T-cell (primary cell): Measurements from ENCODE around the gene APOBEC2. TPM values are rescaled to one million over a fixed set of nuclear protein-coding genes. Genes with fewer than 3 reads are reported as not detected.

ENCODE experiments used
- ATAC-seq, 4 experiments: fragments of 200-7000 bp in 3 of 4; fragments of 150-1000 bp in 1 of 4; cut with Tn5 transposase; replicated peaks in 1 of 4; 1 replicate in 3 of 4; 2 replicates in 1 of 4; pipeline ENCODE4 v1.10.0; 2021; ENCODE audit warnings: moderate library complexity in 3 of 4, mild to moderate bottlenecking in 2 of 4, moderate number of reproducible peaks in 1 of 4
- CTCF ChIA-PET, 2 donors: fragments of 300-600 bp; sonication (Branson Sonifier 250); formaldehyde crosslinking; loops; one replicate each; lab custom pipeline; 2022; ENCODE audit warnings: antibody characterized with exemption in 2 of 2; lab: Charles Lee
- POLR2A ChIA-PET, 2 donors: fragments of 300-600 bp; sonication (Branson Sonifier 250); formaldehyde crosslinking; loops; one replicate each; lab custom pipeline; 2022; ENCODE audit warnings: antibody characterized with exemption in 2 of 2; lab: Charles Lee
- DNase-seq, 35 experiments: peaks; one replicate each; pipeline versions ENCODE4 v3.0.0 to v3.0.0-alpha.2; 2013 to 2023
- H3K27ac ChIP-seq: one replicate; pipeline ENCODE4 v1.5.1; 2013; ENCODE audit warnings: low read length
- H3K27me3 ChIP-seq, 2 experiments: replicated peaks in 1 of 2; 1 replicate in 1 of 2; 2 replicates in 1 of 2; pipeline versions ENCODE4 v1.6.1 to v1.7.0; 2013; ENCODE audit warnings: low read length in 1 of 2, mixed read lengths in 1 of 2; ENCODE audit not compliant: control insufficient read depth in 2 of 2, insufficient read depth in 2 of 2; ENCODE audit errors: extremely low read depth in 1 of 2
- H3K36me3 ChIP-seq, 2 donors: 1 replicate in 1 of 2; 2 replicates in 1 of 2; pipeline versions ENCODE4 v1.6.1 to v1.7.0; 2013; ENCODE audit warnings: low read length in 1 of 2; ENCODE audit not compliant: control insufficient read depth in 2 of 2, insufficient read depth in 1 of 2; ENCODE audit errors: extremely low read depth in 1 of 2
- H3K4me1 ChIP-seq, 2 experiments: 1 replicate in 1 of 2; 2 replicates in 1 of 2; pipeline versions ENCODE4 v1.6.1 to v1.7.0; 2013; ENCODE audit warnings: low read length in 2 of 2, mixed read lengths in 1 of 2; ENCODE audit not compliant: insufficient read depth in 2 of 2, control insufficient read depth in 1 of 2; ENCODE audit errors: extremely low read depth in 1 of 2
- H3K4me3 ChIP-seq, 2 donors: 1 replicate in 1 of 2; 2 replicates in 1 of 2; pipeline versions ENCODE4 v1.5.1 to v1.7.0; 2013; ENCODE audit warnings: mild to moderate bottlenecking in 2 of 2, low read length in 1 of 2, moderate library complexity in 1 of 2; ENCODE audit not compliant: control insufficient read depth in 1 of 2; ENCODE audit errors: extremely low read depth in 1 of 2
- H3K9me3 ChIP-seq: 2 replicates; pipeline ENCODE4 v1.7.0; 2013
- H3K27ac Mint-ChIP-seq, 2 donors: one replicate each; pipeline ENCODE4 v1.8.0; 2020 to 2021; ENCODE audit warnings: mild to moderate bottlenecking in 2 of 2, mixed read lengths in 2 of 2
- H3K27me3 Mint-ChIP-seq, 2 donors: one replicate each; pipeline ENCODE4 v1.8.0; 2021 to 2022; ENCODE audit warnings: mixed read lengths in 2 of 2
- H3K36me3 Mint-ChIP-seq: one replicate; pipeline ENCODE4 v1.8.0; 2021; ENCODE audit warnings: mixed read lengths
- H3K4me1 Mint-ChIP-seq, 3 donors: one replicate each; pipeline ENCODE4 v1.8.0; 2020 to 2022; ENCODE audit warnings: mixed read lengths in 3 of 3, mild to moderate bottlenecking in 1 of 3
- H3K4me3 Mint-ChIP-seq, 3 donors: one replicate each; pipeline ENCODE4 v1.8.0; 2020 to 2022; ENCODE audit warnings: mild to moderate bottlenecking in 3 of 3, mixed read lengths in 3 of 3, moderate library complexity in 3 of 3
- H3K9me3 Mint-ChIP-seq, 3 donors: one replicate each; pipeline ENCODE4 v1.8.0; 2020 to 2022; ENCODE audit warnings: mixed read lengths in 3 of 3
- WGBS: methylation state at CpG from one replicate; pipeline ENCODE4 v1.1.5; 2013; ENCODE audit warnings: missing lambda C conversion rate; ENCODE audit not compliant: insufficient coverage; 5-methylcytosine and 5-hydroxymethylcytosine counted together
- total RNA-seq, 35 experiments: library from RNA in 6 of 35; stranded (reverse) in 6 of 35; fragments of 120-200 nt in 1 of 35; gene quantifications; one replicate each; pipeline versions ENCODE4 v1.2.1 to v1.2.4 and lab custom pipeline; 2013 to 2026

Gene APOBEC2
- total RNA-seq, 5 donors from 2014 or later (not counting 1 experiment from before 2014, with no cell fraction given): not detected

DNA sequence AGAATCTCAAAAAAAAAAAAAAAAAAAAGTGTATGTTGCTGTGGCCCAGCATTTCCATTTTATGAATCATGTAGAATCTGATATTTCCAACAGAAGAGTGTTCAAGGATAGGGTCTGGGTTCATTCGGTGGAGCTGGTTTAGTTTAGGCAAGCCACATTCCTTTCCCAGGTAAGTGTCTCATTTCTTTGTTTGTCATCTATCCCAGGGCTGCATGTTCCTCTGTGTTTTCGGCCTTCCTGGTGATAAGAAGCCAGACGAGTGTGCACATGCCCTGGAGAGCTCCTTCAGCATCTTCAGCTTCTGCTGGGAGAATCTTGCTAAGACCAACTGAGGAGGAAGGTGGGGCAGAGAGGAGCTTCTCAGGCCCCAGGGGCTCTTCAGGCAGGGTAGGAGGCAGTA is 58.0 kb downstream of the APOBEC2 start:
- no peaks in the 10 kb centered on the region for H3K9me3 ChIP-seq
- Mint-ChIP-seq H3K36me3 (peaks cover 27% of the 10 kb centered on the region), H3K4me1 (no peaks in the 10 kb centered on the region), H3K9me3 (no peaks in the 10 kb centered on the region), H3K27ac (no peak overlapping the region), H3K4me3 (no peak overlapping the region), H3K27me3 (no peaks in the 10 kb centered on the region)
- WGBS: 82% methylated on average over 2 of the region's 3 CpGs
- H3K4me1 ChIP-seq: no peaks in the 10 kb centered on the region
- DNase-seq (no peak), ATAC-seq (no peak)
- H3K4me3 ChIP-seq: no peak overlapping the region
- H3K27me3 ChIP-seq: no peaks in the 10 kb centered on the region
- H3K27ac ChIP-seq: no peak overlapping the region
- ChIA-PET CTCF (interaction anchor here in 1 of 2 donors (0.6 kb wide), 1 partner anchor 1422 kb away, joined by 3 read pairs; no protein-coding TSS in a partner anchor), POLR2A (no interaction called here)
- H3K36me3 ChIP-seq: no peaks in the 10 kb centered on the region

Other genes starting within 250 kb of the APOBEC2 start
- gene UNC5CL, start 14.0 kb upstream of the APOBEC2 start, total RNA-seq: 1 to 10 TPM; 4.3 to 7.3 (median 5.5) TPM
- not detected for gene TSPO2, start 10.7 kb upstream of the APOBEC2 start, total RNA-seq
- 10 to 100 TPM; 33.1 to 43.2 (median 39.4) TPM for gene OARD1, start 19.2 kb downstream of the APOBEC2 start, total RNA-seq
- gene NFYA, start 19.8 kb downstream of the APOBEC2 start, total RNA-seq: 10 to 100 TPM; 36.2 to 47.0 (median 42.2) TPM
- 1 to 10 TPM in 1 of 5 donors, not detected in 4; 1.5 TPM for gene TREML1, start 101.1 kb downstream of the APOBEC2 start, total RNA-seq
- gene TREM2, start 109.9 kb downstream of the APOBEC2 start, total RNA-seq: under 1 TPM in 2 of 5 donors, not detected in 3; 0.23 to 0.25 TPM
- 1 to 10 TPM; 1.2 to 5.8 (median 3.7) TPM for gene TREML2, start 147.9 kb downstream of the APOBEC2 start, total RNA-seq
- gene TREML4, start 175.1 kb downstream of the APOBEC2 start, total RNA-seq: not detected
- under 1 TPM in 1 of 5 donors, not detected in 4; 0.23 TPM for gene TREM1, start 233.5 kb downstream of the APOBEC2 start, total RNA-seq